CD14-positive monocyte (primary cell): ENCODE measurements around the gene VPS35. TPM values are rescaled to one million over a fixed set of nuclear protein-coding genes. Genes with fewer than 3 reads are reported as not detected.

Experiments
- DNase-seq, 3 donors: peaks; one replicate each; pipeline ENCODE4 v3.0.0-alpha.2; 2011 to 2022
- H2AFZ ChIP-seq: 2 replicates; pipeline ENCODE4 v1.6.0; 2012; ENCODE audit warnings: mild to moderate bottlenecking, low read depth, low read length, inconsistent platforms; ENCODE audit not compliant: insufficient read depth, poor library complexity, severe bottlenecking
- H3K27ac ChIP-seq, 2 donors: 1 replicate in 1 of 2; 2 replicates in 1 of 2; pipeline ENCODE4 v1.5.1; 2012 to 2013; ENCODE audit warnings: low read length in 2 of 2, control low read depth in 1 of 2, inconsistent platforms in 1 of 2, low read depth in 1 of 2, mild to moderate bottlenecking in 1 of 2
- H3K27me3 ChIP-seq, 2 donors: one replicate each; pipeline versions ENCODE4 v1.6.0 to v1.6.1; 2011 to 2013; ENCODE audit warnings: low read length in 2 of 2; ENCODE audit not compliant: control insufficient read depth in 2 of 2, insufficient read depth in 2 of 2
- H3K36me3 ChIP-seq, 2 donors: replicated peaks in 1 of 2; 1 replicate in 1 of 2; 2 replicates in 1 of 2; pipeline versions ENCODE4 v1.5.1 to v1.6.1; 2012 to 2013; ENCODE audit warnings: low read length in 2 of 2, control low read depth in 1 of 2, inconsistent platforms in 1 of 2, mild to moderate bottlenecking in 1 of 2; ENCODE audit not compliant: insufficient read depth in 2 of 2, control insufficient read depth in 1 of 2
- H3K4me1 ChIP-seq, 2 donors: 1 replicate in 1 of 2; 2 replicates in 1 of 2; pipeline versions ENCODE4 v1.5.1 to v1.6.1; 2012 to 2013; ENCODE audit warnings: low read length in 2 of 2, control low read depth in 1 of 2, inconsistent platforms in 1 of 2, mild to moderate bottlenecking in 1 of 2, moderate library complexity in 1 of 2; ENCODE audit not compliant: insufficient read depth in 2 of 2, control insufficient read depth in 1 of 2
- H3K4me2 ChIP-seq: replicated peaks from 2 replicates; pipeline ENCODE3; 2012; ENCODE audit warnings: low read length, moderate library complexity, mild to moderate bottlenecking; ENCODE audit not compliant: poor library complexity, severe bottlenecking; ENCODE audit errors: extremely low read depth
- H3K4me3 ChIP-seq, 3 experiments: fragments of 200-600 bp in 1 of 3; sonication (generic) in 1 of 3; replicated peaks in 1 of 3; 1 replicate in 2 of 3; 2 replicates in 1 of 3; pipeline ENCODE4 v1.5.1; 2011 to 2013; ENCODE audit warnings: low read length in 3 of 3, mild to moderate bottlenecking in 3 of 3, control low read depth in 2 of 3, low read depth in 2 of 3, inconsistent platforms in 1 of 3, moderate library complexity in 1 of 3
- H3K79me2 ChIP-seq: 2 replicates; pipeline ENCODE4 v1.6.0; 2012; ENCODE audit warnings: mild to moderate bottlenecking, control low read depth, inconsistent platforms, low read length, moderate library complexity; ENCODE audit not compliant: insufficient read depth
- H3K9ac ChIP-seq: 2 replicates; pipeline ENCODE4 v1.6.0; 2017; ENCODE audit warnings: low read length, mild to moderate bottlenecking; ENCODE audit not compliant: insufficient read depth, poor library complexity, severe bottlenecking
- H3K9me3 ChIP-seq, 2 donors: replicated peaks in 1 of 2; 1 replicate in 1 of 2; 2 replicates in 1 of 2; pipeline versions ENCODE4 v1.5.1 to v1.6.1; 2012 to 2013; ENCODE audit warnings: low read length in 2 of 2, control low read depth in 1 of 2; ENCODE audit not compliant: control insufficient read depth in 1 of 2, insufficient read depth in 1 of 2
- H4K20me1 ChIP-seq: 2 replicates; pipeline ENCODE4 v1.6.0; 2012; ENCODE audit warnings: mild to moderate bottlenecking, low read length, control low read depth, moderate library complexity; ENCODE audit not compliant: insufficient read depth
- H3K27ac Mint-ChIP-seq, 7 donors: one replicate each; pipeline ENCODE4 v1.8.0; 2020; ENCODE audit warnings: mild to moderate bottlenecking in 7 of 7, mixed read lengths in 7 of 7, moderate library complexity in 6 of 7, inconsistent platforms in 2 of 7
- H3K27me3 Mint-ChIP-seq, 3 donors: one replicate each; pipeline ENCODE4 v1.8.0; 2021 to 2022; ENCODE audit warnings: low read depth in 3 of 3, mild to moderate bottlenecking in 3 of 3, mixed read lengths in 3 of 3, moderate library complexity in 3 of 3, inconsistent platforms in 1 of 3
- H3K36me3 Mint-ChIP-seq, 2 donors: one replicate each; pipeline ENCODE4 v1.8.0; 2020; ENCODE audit warnings: mixed read lengths in 2 of 2, inconsistent platforms in 1 of 2, mild to moderate bottlenecking in 1 of 2
- H3K4me1 Mint-ChIP-seq: one replicate; pipeline ENCODE4 v1.8.0; 2020; ENCODE audit warnings: mild to moderate bottlenecking, mixed read lengths
- H3K4me3 Mint-ChIP-seq, 2 donors: one replicate each; pipeline ENCODE4 v1.8.0; 2020; ENCODE audit warnings: mild to moderate bottlenecking in 2 of 2, mixed read lengths in 2 of 2, moderate library complexity in 1 of 2
- H3K9me3 Mint-ChIP-seq, 7 donors: one replicate each; pipeline ENCODE4 v1.8.0; 2020 to 2022; ENCODE audit warnings: mixed read lengths in 7 of 7, mild to moderate bottlenecking in 6 of 7, moderate library complexity in 6 of 7, inconsistent platforms in 2 of 7
- WGBS: methylation state at CpG from one replicate; pipeline ENCODE4 v1.1.5; 2013; ENCODE audit warnings: missing lambda C conversion rate; ENCODE audit not compliant: insufficient coverage; 5-methylcytosine and 5-hydroxymethylcytosine counted together
- intact Hi-C, 2 donors: fragments of 100-400 bp; cut with micrococcal nuclease; formaldehyde crosslinking; loops; one replicate each; pipeline versions ENCODE4 v1.15.0 to v1.15.1; 2023
- polyA plus RNA-seq, 3 donors: library from polyadenylated mRNA; depleted of rRNA in 1 of 3; unstranded in 2 of 3; stranded (reverse) in 1 of 3; fragments of 300-500 nt in 2 of 3; fragments of >200 nt in 1 of 3; fragmentation: Illumina TruSeq in 2 of 3; gene quantifications; 1 replicate in 2 of 3; 2 replicates in 1 of 3; pipeline ENCODE4 v1.2.3, GENCODE V29; 2012 to 2021
- TF ChIP-seq, protein P1 (sequence below): fragments of 200-600 bp; IDR thresholded peaks from one replicate; pipeline ENCODE4 v1.8.0; 2022; ENCODE audit warnings: antibody characterized with exemption, mild to moderate bottlenecking

VPS35 gene
- polyA plus RNA-seq, 3 donors: 14.6 to 130 (median 113) TPM

DNA sequence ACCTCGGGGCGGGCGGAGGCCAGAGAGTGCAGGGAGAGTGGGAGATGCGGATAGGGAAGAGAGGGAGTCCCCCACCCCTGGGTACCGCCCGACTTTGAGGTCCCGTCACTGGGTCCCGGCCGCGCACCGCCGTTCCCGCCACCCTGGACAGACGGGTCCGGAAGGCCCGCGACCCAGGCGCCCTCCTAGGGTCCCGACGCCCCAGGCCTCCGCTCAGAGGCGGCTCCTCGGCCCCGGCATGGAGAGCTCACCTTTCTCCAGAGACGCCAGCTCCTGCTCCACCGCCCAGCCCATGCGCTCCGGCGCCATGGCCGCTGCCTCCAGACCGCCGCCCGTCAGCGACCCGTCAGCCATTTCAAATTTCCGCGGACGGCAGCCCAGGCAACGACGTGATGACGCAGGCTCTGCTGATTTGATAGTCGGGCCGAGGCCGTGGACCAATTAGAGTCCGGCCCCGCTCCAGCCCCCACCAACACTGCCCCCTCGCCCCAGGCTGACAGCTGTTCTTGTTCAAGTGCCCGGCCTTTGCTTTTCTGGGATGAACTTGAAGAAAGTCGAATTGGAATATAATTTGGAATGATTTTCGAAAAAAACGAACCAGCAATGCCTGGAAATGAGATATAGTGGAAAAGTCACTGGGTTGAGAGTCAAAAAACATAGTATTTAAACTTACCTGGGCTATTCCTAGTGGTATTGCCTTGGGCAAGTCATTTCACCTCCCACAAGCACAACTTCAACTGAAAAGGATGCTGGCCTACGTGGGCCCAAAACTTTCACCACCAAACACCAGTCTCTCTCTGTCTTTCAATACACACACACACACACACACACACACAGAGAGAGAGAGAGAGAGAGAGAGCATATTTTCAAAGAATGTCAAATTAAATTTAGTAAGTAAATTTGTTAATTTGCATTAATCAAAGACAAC, 67.7 kb downstream of the VPS35 start, which contains the start of gene SHCBP1:
Gene SHCBP1 (minus strand): TSS at position 374 of the 928 bp plus-strand sequence. CDS start 20 bp downstream, at position 354.
- peak within 1 kb of the TSS; percentile 89 to 90 for H3K4me3 Mint-ChIP-seq
- 0% methylated on average over 42 of the region's 52 CpGs for WGBS

More for the DNA sequence above, 67.7 kb downstream of the VPS35 start, which contains the start of gene SHCBP1:
- Histone ChIP-seq H4K20me1 (no peaks in the 10 kb centered on the region), H3K9ac (peak within 1 kb of the TSS; percentile 75), H3K9me3 (no peaks in the 10 kb centered on the region), H3K4me3 (peak within 1 kb of the TSS; percentile 57 to 84 (median 67)), H3K79me2 (peaks cover 55% of the 10 kb centered on the region), H3K27me3 (no peaks in the 10 kb centered on the region), H3K4me1 (peaks cover 21 to 23% of the 10 kb centered on the region in 2 donors), H2AFZ (peak within 1 kb of the TSS; percentile 88), H3K4me2 (peak within 1 kb of the TSS; percentile 97), H3K27ac (peak within 1 kb of the TSS; percentile 20 to 75), H3K36me3 (peaks cover 6 to 26% of the 10 kb centered on the region in 2 donors)
- no peaks in the 10 kb centered on the region for H3K9me3 Mint-ChIP-seq
- intact Hi-C loops: no loop called here
- TF ChIP-seq, protein P1, sequence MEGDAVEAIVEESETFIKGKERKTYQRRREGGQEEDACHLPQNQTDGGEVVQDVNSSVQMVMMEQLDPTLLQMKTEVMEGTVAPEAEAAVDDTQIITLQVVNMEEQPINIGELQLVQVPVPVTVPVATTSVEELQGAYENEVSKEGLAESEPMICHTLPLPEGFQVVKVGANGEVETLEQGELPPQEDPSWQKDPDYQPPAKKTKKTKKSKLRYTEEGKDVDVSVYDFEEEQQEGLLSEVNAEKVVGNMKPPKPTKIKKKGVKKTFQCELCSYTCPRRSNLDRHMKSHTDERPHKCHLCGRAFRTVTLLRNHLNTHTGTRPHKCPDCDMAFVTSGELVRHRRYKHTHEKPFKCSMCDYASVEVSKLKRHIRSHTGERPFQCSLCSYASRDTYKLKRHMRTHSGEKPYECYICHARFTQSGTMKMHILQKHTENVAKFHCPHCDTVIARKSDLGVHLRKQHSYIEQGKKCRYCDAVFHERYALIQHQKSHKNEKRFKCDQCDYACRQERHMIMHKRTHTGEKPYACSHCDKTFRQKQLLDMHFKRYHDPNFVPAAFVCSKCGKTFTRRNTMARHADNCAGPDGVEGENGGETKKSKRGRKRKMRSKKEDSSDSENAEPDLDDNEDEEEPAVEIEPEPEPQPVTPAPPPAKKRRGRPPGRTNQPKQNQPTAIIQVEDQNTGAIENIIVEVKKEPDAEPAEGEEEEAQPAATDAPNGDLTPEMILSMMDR: no peak
- DNase-seq: peak; percentile 63 to 83 (median 79)
- peak within 1 kb of the TSS; percentile 77 to 93 (median 91) for H3K27ac Mint-ChIP-seq
- peaks cover 13 to 20% of the 10 kb centered on the region in 2 donors for H3K36me3 Mint-ChIP-seq
- peaks cover 22% of the 10 kb centered on the region for H3K4me1 Mint-ChIP-seq
- H3K27me3 Mint-ChIP-seq: peaks cover 0 to 4% (median 0%) of the 10 kb centered on the region in 3 donors
